Measurements from ENCODE around the gene EFCAB8.

Gene EFCAB8

GRCh38 chr20:32991383-32991782 is 132.7 kb downstream of the EFCAB8 start:
- DNase-seq, result no peak

- DNase-seq, result no peak
Observed at GRCh38 chr20:32991792-32992641, 133.3 kb downstream of the EFCAB8 start.

- no peak for DNase-seq
Observed at GRCh38 chr20:32993496-32994050, 134.8 kb downstream of the EFCAB8 start.

- DNase-seq, result no peak
Observed at GRCh38 chr20:32995802-32996201, 137.1 kb downstream of the EFCAB8 start.

- DNase-seq, result no peak
Observed at GRCh38 chr20:32997431-32997830, 138.7 kb downstream of the EFCAB8 start.

- DNase-seq, result no peak
Observed at GRCh38 chr20:32999603-33000250, 141.0 kb downstream of the EFCAB8 start.

GRCh38 chr20:33000802-33001466 is 142.2 kb downstream of the EFCAB8 start:
- no peak for DNase-seq

GRCh38 chr20:33002087-33002808 is 143.5 kb downstream of the EFCAB8 start:
- no peak for DNase-seq

GRCh38 chr20:33004141-33004751 is 145.5 kb downstream of the EFCAB8 start, which contains the start of gene SUN5:
Gene SUN5, minus strand, starts transcription at chr20:33004433. Its CDS starts 93 bp downstream, at chr20:33004340.
- no peak for DNase-seq

- peak; percentile 16 to 53 for DNase-seq
Observed at GRCh38 chr20:33005132-33005566, 146.4 kb downstream of the EFCAB8 start.

GRCh38 chr20:33005908-33006775 is 147.4 kb downstream of the EFCAB8 start:
- no peak for DNase-seq

GRCh38 chr20:33006776-33007375 is 148.2 kb downstream of the EFCAB8 start:
- no peak for DNase-seq

GRCh38 chr20:33007376-33008335 is 148.9 kb downstream of the EFCAB8 start, which contains the start of gene BPIFB2:
Gene BPIFB2, plus strand, starts transcription at chr20:33007704. Its CDS starts 871 bp downstream, at chr20:33008575.
- DNase-seq, result no peak

GRCh38 chr20:33008336-33009213 is 149.9 kb downstream of the EFCAB8 start:
- DNase-seq, result no peak

- no peak for DNase-seq
Observed at GRCh38 chr20:33009214-33010132, 150.8 kb downstream of the EFCAB8 start.

GRCh38 chr20:33010133-33010504 is 151.4 kb downstream of the EFCAB8 start:
- DNase-seq, result no peak

Measured in CD4-positive, alpha-beta T cell treated with Interferon alpha-2 for 1 hour (primary cell).